A549 (cell line): ENCODE data around the gene CCS. TPM values are rescaled to one million over a fixed set of nuclear protein-coding genes. Genes with fewer than 3 reads are reported as not detected.

Source experiments
- ATAC-seq, 2 experiments: fragments of 200-7000 bp in 1 of 2; fragments of >200 bp in 1 of 2; cut with Nextera tagmentation in 1 of 2; cut with Tn5 transposase in 1 of 2; 3 replicates each; pipeline versions ENCODE4 v1.8.0 to v1.9.1; 2018 to 2020; ENCODE audit warnings: mild to moderate bottlenecking in 1 of 2, moderate library complexity in 1 of 2
- CTCF ChIA-PET: fragments of 300-600 bp; sonication (Branson Sonifier 250); formaldehyde crosslinking; extraction: SDS; loops from one replicate; lab custom pipeline; 2021; ENCODE audit warnings: antibody characterized with exemption, inconsistent platforms; lab: Yijun Ruan, JAX
- POLR2A ChIA-PET: fragments of 350-600 bp; formaldehyde crosslinking; extraction: SDS; loops from one replicate; lab custom pipeline; 2021; ENCODE audit warnings: antibody characterized with exemption, inconsistent platforms; lab: Yijun Ruan, JAX
- DNase-seq, 2 experiments: peaks; one replicate each; pipeline versions ENCODE4 v3.0.0 to v3.0.0-alpha.2; 2011 to 2016; ENCODE audit warnings: low read depth in 1 of 2, low spot score in 1 of 2
- FAIRE-seq: peaks from 2 replicates; lab custom pipeline; 2011; peaks lifted over from hg19 to GRCh38; lab: Jason Lieb, UNC
- H3K27ac ChIP-seq, 2 experiments: fragments of >200 bp; sonication (Bioruptor Twin); formaldehyde crosslinking; 3 replicates each; pipeline ENCODE4 v1.5.1; 2016 to 2017
- H3K4me1 ChIP-seq: fragments of >200 bp; sonication (Bioruptor Twin); formaldehyde crosslinking; 3 replicates; pipeline ENCODE4 v1.6.1; 2016
- H3K4me2 ChIP-seq: fragments of >200 bp; sonication (Bioruptor Twin); formaldehyde crosslinking; 3 replicates; pipeline ENCODE4 v1.6.1; 2016
- H3K4me3 ChIP-seq: fragments of >200 bp; sonication (Bioruptor Twin); formaldehyde crosslinking; 3 replicates; pipeline ENCODE4 v1.5.1; 2016
- H3K9me3 ChIP-seq: fragments of >200 bp; sonication (Bioruptor Twin); formaldehyde crosslinking; 3 replicates; pipeline ENCODE4 v1.6.1; 2016
- BHLHE40 ChIP-seq: IDR thresholded peaks from 2 replicates; pipeline ENCODE4 v1.6.1; 2012; ENCODE audit warnings: low read depth, low read length, inconsistent platforms
- CBX8 ChIP-seq: fragments of 200-600 bp; sonication (generic); IDR thresholded peaks from 2 replicates; pipeline ENCODE4 v1.6.1; 2016
- EHF ChIP-seq: fragments of 250-450 bp; sonication (Bioruptor Pico); IDR thresholded peaks from 2 replicates; pipeline ENCODE4 v1.5.0; 2020; ENCODE audit warnings: mild to moderate bottlenecking
- EHMT2 ChIP-seq: fragments of 200-600 bp; sonication (generic); IDR thresholded peaks from 2 replicates; pipeline ENCODE4 v1.6.1; 2016; ENCODE audit warnings: antibody characterized with exemption, low read depth, mild to moderate bottlenecking, moderate library complexity
- ELK1 ChIP-seq: fragments of 150-350 bp; IDR thresholded peaks from 2 replicates; pipeline ENCODE4 v1.6.1; 2014; ENCODE audit warnings: low read depth, mild to moderate bottlenecking, low read length
- HEYL ChIP-seq: fragments of 250-450 bp; sonication (Bioruptor Pico); IDR thresholded peaks from 2 replicates; pipeline ENCODE4 v1.8.0; 2021; ENCODE audit warnings: mild to moderate bottlenecking, moderate library complexity
- HOXB13 ChIP-seq: fragments of 250-450 bp; sonication (Bioruptor Pico); IDR thresholded peaks from 2 replicates; pipeline ENCODE4 v1.5.0; 2020; ENCODE audit warnings: low read depth, mild to moderate bottlenecking, moderate library complexity
- JUN ChIP-seq, 2 experiments: fragments of >200 bp; sonication (Bioruptor Twin); formaldehyde crosslinking; IDR thresholded peaks; 2 replicates in 1 of 2; 3 replicates in 1 of 2; pipeline ENCODE4 v1.6.1; 2016 to 2017
- KDM5A ChIP-seq: fragments of 200-600 bp; sonication (generic); IDR thresholded peaks from 2 replicates; pipeline ENCODE4 v1.6.1; 2016; ENCODE audit warnings: antibody characterized with exemption, mild to moderate bottlenecking
- MAZ ChIP-seq: fragments of 150-350 bp; IDR thresholded peaks from 2 replicates; pipeline ENCODE4 v1.6.1; 2014; ENCODE audit warnings: antibody characterized with exemption, low read depth, low read length, borderline replicate concordance
- NFE2L2 ChIP-seq: fragments of 150-350 bp; conservative IDR thresholded peaks from 2 replicates; pipeline ENCODE4 v1.6.1; 2014; ENCODE audit warnings: low read length
- NPAS2 ChIP-seq: fragments of 250-450 bp; sonication (Bioruptor Pico); IDR thresholded peaks from 2 replicates; pipeline ENCODE4 v1.8.0; 2022; ENCODE audit warnings: mild to moderate bottlenecking, moderate library complexity, borderline replicate concordance
- PBX3 ChIP-seq: IDR thresholded peaks from 2 replicates; pipeline ENCODE4 v1.6.1; 2012
- RAD21 ChIP-seq, 2 experiments: fragments of >200 bp in 1 of 2; sonication (Bioruptor Twin) in 1 of 2; formaldehyde crosslinking in 1 of 2; IDR thresholded peaks in 1 of 2; conservative IDR thresholded peaks in 1 of 2; 2 replicates in 1 of 2; 3 replicates in 1 of 2; pipeline ENCODE4 v1.6.1; 2012 to 2018; ENCODE audit warnings: inconsistent platforms in 1 of 2
- RARB ChIP-seq: fragments of 250-450 bp; sonication (Bioruptor Pico); IDR thresholded peaks from 2 replicates; pipeline ENCODE4 v1.8.0; 2021; ENCODE audit warnings: mild to moderate bottlenecking, moderate library complexity
- RNF2 ChIP-seq: fragments of 200-600 bp; sonication (generic); IDR thresholded peaks from 2 replicates; pipeline ENCODE4 v1.6.1; 2016; ENCODE audit warnings: low read depth, mild to moderate bottlenecking, antibody characterized with exemption, moderate library complexity, borderline replicate concordance
- SMC3 ChIP-seq: fragments of >200 bp; sonication (Bioruptor Twin); formaldehyde crosslinking; IDR thresholded peaks from 3 replicates; pipeline ENCODE4 v1.6.1; 2018; ENCODE audit warnings: inconsistent platforms
- SREBF2 ChIP-seq: fragments of 450-650 bp; IDR thresholded peaks from 2 replicates; pipeline ENCODE4 v1.6.1; 2014; ENCODE audit warnings: mild to moderate bottlenecking, moderate library complexity
- TFCP2L1 ChIP-seq: fragments of 250-450 bp; sonication (Bioruptor Pico); IDR thresholded peaks from 2 replicates; pipeline ENCODE4 v1.5.0; 2021; ENCODE audit warnings: mild to moderate bottlenecking
- ZSCAN20 ChIP-seq: fragments of 250-450 bp; sonication (Bioruptor Pico); IDR thresholded peaks from 2 replicates; pipeline ENCODE4 v1.8.0; 2022; ENCODE audit warnings: mild to moderate bottlenecking, moderate library complexity
- WGBS: methylation state at CpG from one replicate; pipeline ENCODE4 v1.1.6; 2017; ENCODE audit errors: missing lambda C conversion rate; 5-methylcytosine and 5-hydroxymethylcytosine counted together
- polyA plus RNA-seq, 4 experiments: library from polyadenylated mRNA; depleted of rRNA in 3 of 4; stranded (reverse); fragments of >200 nt; fragmentation: RNase III in 1 of 4; extraction: RNeasy Plus Mini Kit Qiagen cat#74134 plus additional on column Dnase treatment in 1 of 4; gene quantifications; 2 replicates in 3 of 4; 3 replicates in 1 of 4; pipeline ENCODE4 v1.2.3, GENCODE V29; 2011 to 2017
- TF ChIP-seq, protein P1 (sequence below): fragments of 250-450 bp; sonication (Bioruptor Pico); IDR thresholded peaks from 2 replicates; pipeline ENCODE4 v1.5.0; 2020; ENCODE audit warnings: low read depth, mild to moderate bottlenecking, moderate library complexity
- TF ChIP-seq, protein P2 (sequence below): fragments of >200 bp; sonication (Bioruptor Twin); formaldehyde crosslinking; IDR thresholded peaks from 3 replicates; pipeline ENCODE4 v1.5.1; 2016

Gene CCS
- polyA plus RNA-seq, 2 of the 4 experiments (the other 2 are of a cell fraction) = 18.3 to 46.5 TPM

- Histone ChIP-seq H3K4me1 (peaks cover 26% of the 10 kb centered on the region), H3K4me3 (no peak overlapping the region), H3K4me2 (no peak overlapping the region), H3K27ac (no peak overlapping the region)
- ChIA-PET POLR2A (no interaction called here), CTCF (interaction anchor here (1.6 kb wide), 1 partner anchor 17 kb away, joined by 6 read pairs; the partner anchor contains the start of genes CCDC87 and CCS)
- FAIRE-seq = no peak
- DNase-seq = no peak
- ATAC-seq = no peak
- TF ChIP-seq SMC3 = no peak
- TF ChIP-seq JUN (IDR thresholded peaks at IDR 0.05) = no peak
- no peak for TF ChIP-seq EHMT2
- no peak for TF ChIP-seq RARB (CRISPR knock-in tag)
- TF ChIP-seq NFE2L2 = no peak
- no peak for TF ChIP-seq BHLHE40
- TF ChIP-seq, protein P1, sequence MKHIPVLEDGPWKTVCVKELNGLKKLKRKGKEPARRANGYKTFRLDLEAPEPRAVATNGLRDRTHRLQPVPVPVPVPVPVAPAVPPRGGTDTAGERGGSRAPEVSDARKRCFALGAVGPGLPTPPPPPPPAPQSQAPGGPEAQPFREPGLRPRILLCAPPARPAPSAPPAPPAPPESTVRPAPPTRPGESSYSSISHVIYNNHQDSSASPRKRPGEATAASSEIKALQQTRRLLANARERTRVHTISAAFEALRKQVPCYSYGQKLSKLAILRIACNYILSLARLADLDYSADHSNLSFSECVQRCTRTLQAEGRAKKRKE (CRISPR knock-in tag) = no peak
- no peak for TF ChIP-seq TFCP2L1 (CRISPR knock-in tag)
- TF ChIP-seq NPAS2 (CRISPR knock-in tag) = no peak
- TF ChIP-seq, all 56 proteins: peak for 0
- 69% methylated on average over 4 of the region's 4 CpGs for whole genome bisulfite sequencing
- H3K9me3 ChIP-seq = no peaks in the 10 kb centered on the region
These were observed 17.0 kb downstream of the CCS start for GRCh38 chr11:66609721-66610617.

GRCh38 chr11:66612458-66612857 lies 19.5 kb downstream of the CCS start:
- no peaks in the 10 kb centered on the region for H3K9me3 ChIP-seq
- ATAC-seq (no peak), FAIRE-seq (no peak), DNase-seq (no peak)
- H3K27ac ChIP-seq = no peak overlapping the region
- CTCF ChIA-PET = interaction anchor here (0.7 to 2.4 kb wide), 4 partner anchors 22 to 66 kb away, joined by 3 to 8 read pairs (median 6); partner anchors contain the start of gene RBM4B
- no peak for TF ChIP-seq HOXB13 (CRISPR knock-in tag)
- TF ChIP-seq SREBF2 = no peak
- no peak for TF ChIP-seq RNF2
- TF ChIP-seq ELK1 = no peak
- no peak for TF ChIP-seq EHF (CRISPR knock-in tag)
- no peak for TF ChIP-seq RAD21 (conservative IDR thresholded peaks at IDR 0.05 in 1 of 2, IDR thresholded peaks at IDR 0.05 in 1 of 2)
- WGBS = 67% methylated on average over 1 of the region's 1 CpG
- no peak overlapping the region for H3K4me2 ChIP-seq
- no peak overlapping the region for H3K4me3 ChIP-seq
- POLR2A ChIA-PET = no interaction called here
- peaks cover 10% of the 10 kb centered on the region for H3K4me1 ChIP-seq

DNA sequence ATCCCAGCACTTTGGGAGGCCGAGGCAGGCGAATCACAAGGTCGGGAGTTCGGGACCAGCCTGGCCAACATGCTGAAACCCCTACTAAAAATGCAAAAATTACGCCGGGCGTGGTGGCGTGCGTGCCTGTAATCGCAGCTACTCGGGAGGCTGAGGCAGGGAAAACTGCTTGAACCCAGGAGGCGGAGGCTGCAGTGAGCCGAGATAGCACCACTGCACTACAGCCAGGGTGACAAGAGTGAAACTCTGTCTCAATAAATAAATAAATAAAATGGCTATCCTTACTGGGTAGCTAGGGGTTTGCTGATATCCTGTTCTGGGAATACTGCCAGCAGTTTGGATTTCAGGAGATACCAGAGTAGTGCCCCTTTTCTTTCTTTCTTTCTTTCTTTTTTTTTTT lies 21.1 kb downstream of the CCS start:
- ChIA-PET CTCF (interaction anchor here (0.9 to 2.4 kb wide), 5 partner anchors 18 to 206 kb away, joined by 3 to 8 read pairs (median 4); partner anchors contain the start of gene RBM4B), POLR2A (interaction anchor here (0.6 to 2.1 kb wide), 2 partner anchors 24 to 815 kb away, joined by 4 to 7 read pairs; partner anchors contain the start of gene RBM4)
- DNase-seq (no peak), ATAC-seq (no peak), FAIRE-seq (no peak)
- 93% methylated on average over 13 of the region's 13 CpGs for WGBS
- Histone ChIP-seq H3K27ac (no peak overlapping the region), H3K4me3 (no peak overlapping the region), H3K9me3 (no peaks in the 10 kb centered on the region), H3K4me1 (peaks cover 9% of the 10 kb centered on the region), H3K4me2 (no peak overlapping the region)
- TF ChIP-seq KDM5A (no peak), CBX8 (no peak), HEYL (CRISPR knock-in tag) (no peak), MAZ (no peak), JUN (IDR thresholded peaks at IDR 0.05) (no peak), PBX3 (no peak), RARB (CRISPR knock-in tag) (no peak), ZSCAN20 (no peak)
- TF ChIP-seq, protein P2, sequence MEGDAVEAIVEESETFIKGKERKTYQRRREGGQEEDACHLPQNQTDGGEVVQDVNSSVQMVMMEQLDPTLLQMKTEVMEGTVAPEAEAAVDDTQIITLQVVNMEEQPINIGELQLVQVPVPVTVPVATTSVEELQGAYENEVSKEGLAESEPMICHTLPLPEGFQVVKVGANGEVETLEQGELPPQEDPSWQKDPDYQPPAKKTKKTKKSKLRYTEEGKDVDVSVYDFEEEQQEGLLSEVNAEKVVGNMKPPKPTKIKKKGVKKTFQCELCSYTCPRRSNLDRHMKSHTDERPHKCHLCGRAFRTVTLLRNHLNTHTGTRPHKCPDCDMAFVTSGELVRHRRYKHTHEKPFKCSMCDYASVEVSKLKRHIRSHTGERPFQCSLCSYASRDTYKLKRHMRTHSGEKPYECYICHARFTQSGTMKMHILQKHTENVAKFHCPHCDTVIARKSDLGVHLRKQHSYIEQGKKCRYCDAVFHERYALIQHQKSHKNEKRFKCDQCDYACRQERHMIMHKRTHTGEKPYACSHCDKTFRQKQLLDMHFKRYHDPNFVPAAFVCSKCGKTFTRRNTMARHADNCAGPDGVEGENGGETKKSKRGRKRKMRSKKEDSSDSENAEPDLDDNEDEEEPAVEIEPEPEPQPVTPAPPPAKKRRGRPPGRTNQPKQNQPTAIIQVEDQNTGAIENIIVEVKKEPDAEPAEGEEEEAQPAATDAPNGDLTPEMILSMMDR = no peak
- TF ChIP-seq, protein P1 (CRISPR knock-in tag) = no peak
